ENCODE data around the gene ANKRD39. TPM values are rescaled to one million over a fixed set of nuclear protein-coding genes. Genes with fewer than 3 reads are reported as not detected.
"Not testable (repeated sequence)": the region's sequence is repeated elsewhere in the genome, so short reads cannot be mapped to it uniquely, and the experiment has no call there.

Gene ANKRD39
- total RNA-seq, 2 donors from 2014 or later, result 11.9 to 12.4 TPM

GRCh38 chr2:96863575-96864342 lies 5.9 kb upstream of the ANKRD39 start:
- no peak for DNase-seq
- ATAC-seq, result no peak
- intact Hi-C loops (cut with DNase I), result no loop called here

GRCh38 chr2:96863056-96863455 lies 5.2 kb upstream of the ANKRD39 start:
- ATAC-seq; intact Hi-C loops (cut with DNase I); DNase-seq: not testable (repeated sequence)

GRCh38 chr2:96861074-96861473 lies 3.3 kb upstream of the ANKRD39 start:
- ATAC-seq, result no peak
- intact Hi-C loops (cut with DNase I), result no loop called here
- no peak for DNase-seq

- intact Hi-C loops (cut with DNase I), result no loop called here
- DNase-seq (no peak), ATAC-seq (no peak)
These were observed 2.5 kb upstream of the ANKRD39 start for GRCh38 chr2:96860065-96861029.

- intact Hi-C loops (cut with DNase I), result loop anchor here (2.0 to 5.0 kb wide), 2 partner anchors 91 to 93 kb away; no protein-coding TSS in a partner anchor
- no peak for DNase-seq
- ATAC-seq, result no peak
These were observed 1.9 kb upstream of the ANKRD39 start for GRCh38 chr2:96859681-96860064.

GRCh38 chr2:96859099-96859649 lies 1.4 kb upstream of the ANKRD39 start:
- intact Hi-C loops (cut with DNase I), result loop anchor here (2.0 to 5.0 kb wide), 2 partner anchors 92 to 93 kb away; no protein-coding TSS in a partner anchor
- ATAC-seq, result no peak
- peak; percentile 73 for DNase-seq

- intact Hi-C loops (cut with DNase I), result loop anchor here in 1 of 2 donors (5.0 kb wide), 1 partner anchor 95 kb away; no protein-coding TSS in a partner anchor
- no peak for DNase-seq
These were observed 795 bp downstream of the ANKRD39 start for GRCh38 chr2:96856776-96857666.

GRCh38 chr2:96853321-96853720 lies 4.5 kb downstream of the ANKRD39 start:
- DNase-seq (no peak), ATAC-seq (no peak)
- intact Hi-C loops (cut with DNase I), result no loop called here

More at GRCh38 chr2:96856776-96857666, 795 bp downstream of the ANKRD39 start:
- ATAC-seq, result peak in 1 of 2 donors; percentile 2

GRCh38 chr2:96852667-96853066 lies 5.1 kb downstream of the ANKRD39 start:
- DNase-seq (no peak), ATAC-seq (no peak)
- intact Hi-C loops (cut with DNase I), result no loop called here

- DNase-seq, result no peak
- no peak for ATAC-seq
- intact Hi-C loops (cut with DNase I), result no loop called here
These were observed 9.6 kb downstream of the ANKRD39 start for GRCh38 chr2:96848264-96848663.

GRCh38 chr2:96847586-96847985 lies 10.2 kb downstream of the ANKRD39 start:
- intact Hi-C loops (cut with DNase I), result no loop called here
- ATAC-seq (no peak), DNase-seq (no peak)

GRCh38 chr2:96846825-96847224 lies 11.0 kb downstream of the ANKRD39 start:
- DNase-seq (no peak), ATAC-seq (no peak)
- intact Hi-C loops (cut with DNase I), result no loop called here

- no peak for ATAC-seq
- intact Hi-C loops (cut with DNase I), result no loop called here
- no peak for DNase-seq
These were observed 13.4 kb downstream of the ANKRD39 start for GRCh38 chr2:96844405-96844808.

- intact Hi-C loops (cut with DNase I), result no loop called here
- peak; percentile 49 to 52 for ATAC-seq
- no peak for DNase-seq
These were observed 14.1 kb downstream of the ANKRD39 start, which contains the start of gene ANKRD23 for GRCh38 chr2:96843538-96844268. Gene ANKRD23, minus strand, starts transcription at chr2:96844021. Its CDS starts 29 bp downstream, at chr2:96843992.

- DNase-seq, result peak; percentile 69
- peak; percentile 69 to 77 for ATAC-seq
- intact Hi-C loops (cut with DNase I), result no loop called here
These were observed 15.2 kb downstream of the ANKRD39 start for GRCh38 chr2:96842600-96842999.

GRCh38 chr2:96841701-96842495 lies 15.9 kb downstream of the ANKRD39 start:
- intact Hi-C loops (cut with DNase I), result no loop called here
- peak; percentile 26 to 31 for ATAC-seq

More at GRCh38 chr2:96841701-96842495, 15.9 kb downstream of the ANKRD39 start:
- DNase-seq, result no peak
